Keratinocyte (primary cell): Measurements from ENCODE around the gene TAB3. TPM values are rescaled to one million over a fixed set of nuclear protein-coding genes. Genes with fewer than 3 reads are reported as not detected.

Experiments
- DNase-seq: peaks from one replicate; pipeline ENCODE4 v3.0.0-alpha.2; 2011; ENCODE audit warnings: low read depth, missing footprints, low spot score
- FAIRE-seq: peaks from 2 replicates; lab custom pipeline; 2011; peaks lifted over from hg19 to GRCh38; lab: Jason Lieb, UNC
- H2AFZ ChIP-seq: 2 replicates; pipeline ENCODE4 v1.6.0; 2012; ENCODE audit warnings: low read length, control low read depth, inconsistent platforms; ENCODE audit not compliant: control insufficient read depth
- H3K27ac ChIP-seq: 2 replicates; pipeline ENCODE4 v1.5.1; 2011; ENCODE audit warnings: low read length; ENCODE audit not compliant: control insufficient read depth, insufficient read depth
- H3K27me3 ChIP-seq: 3 replicates; pipeline ENCODE4 v1.6.0; 2011; ENCODE audit warnings: low read length; ENCODE audit not compliant: control insufficient read depth, insufficient read depth; ENCODE audit errors: extremely low read depth
- H3K36me3 ChIP-seq, 2 experiments: 2 replicates in 1 of 2; 3 replicates in 1 of 2; pipeline ENCODE4 v1.5.1; 2011; ENCODE audit warnings: low read length in 2 of 2, mild to moderate bottlenecking in 1 of 2; ENCODE audit not compliant: control insufficient read depth in 2 of 2, insufficient read depth in 2 of 2; ENCODE audit errors: extremely low read depth in 1 of 2
- H3K4me1 ChIP-seq: 3 replicates; pipeline ENCODE4 v1.5.1; 2011; ENCODE audit warnings: low read length; ENCODE audit not compliant: control insufficient read depth, insufficient read depth; ENCODE audit errors: extremely low read depth
- H3K4me2 ChIP-seq: 3 replicates; pipeline ENCODE4 v1.6.0; 2011; ENCODE audit warnings: low read depth, low read length; ENCODE audit not compliant: control insufficient read depth, insufficient read depth; ENCODE audit errors: extremely low read depth
- H3K4me3 ChIP-seq, 3 experiments: fragments of 200-600 bp in 1 of 3; sonication (generic) in 1 of 3; 2 replicates in 2 of 3; 3 replicates in 1 of 3; pipeline ENCODE4 v1.5.1; 2011 to 2016; ENCODE audit warnings: low read length in 3 of 3, mild to moderate bottlenecking in 3 of 3, control low read depth in 2 of 3, inconsistent platforms in 1 of 3, low read depth in 1 of 3, mixed read lengths in 1 of 3, mixed run types in 1 of 3, moderate library complexity in 1 of 3; ENCODE audit not compliant: control insufficient read depth in 2 of 3, insufficient read depth in 2 of 3; ENCODE audit errors: extremely low read depth in 1 of 3
- H3K79me2 ChIP-seq: 2 replicates; pipeline ENCODE4 v1.6.0; 2012; ENCODE audit warnings: low read length; ENCODE audit not compliant: control insufficient read depth, insufficient read depth
- H3K9ac ChIP-seq: 3 replicates; pipeline ENCODE4 v1.6.0; 2011; ENCODE audit warnings: low read length; ENCODE audit not compliant: control insufficient read depth, insufficient read depth; ENCODE audit errors: extremely low read depth
- H3K9me1 ChIP-seq: 3 replicates; pipeline ENCODE4 v1.6.0; 2011; ENCODE audit warnings: low read length; ENCODE audit not compliant: control insufficient read depth, insufficient read depth; ENCODE audit errors: extremely low read depth
- H3K9me3 ChIP-seq: 2 replicates; pipeline ENCODE4 v1.5.1; 2012; ENCODE audit warnings: low read depth, low read length; ENCODE audit not compliant: control insufficient read depth
- H4K20me1 ChIP-seq: 3 replicates; pipeline ENCODE4 v1.6.0; 2011; ENCODE audit warnings: low read length; ENCODE audit not compliant: control insufficient read depth, insufficient read depth; ENCODE audit errors: extremely low read depth
- CTCF ChIP-seq, 3 experiments: IDR thresholded peaks in 1 of 3; conservative IDR thresholded peaks in 1 of 3; optimal IDR thresholded peaks in 1 of 3; 2 replicates in 2 of 3; 3 replicates in 1 of 3; pipeline versions ENCODE3 to v1.5.1; 2011; ENCODE audit warnings: low read length in 3 of 3, mild to moderate bottlenecking in 3 of 3, moderate library complexity in 2 of 3, control low read depth in 1 of 3, inconsistent platforms in 1 of 3; ENCODE audit not compliant: insufficient read depth in 2 of 3; ENCODE audit errors: extremely low read depth in 1 of 3
- EZH2 ChIP-seq: IDR thresholded peaks from one replicate; pipeline ENCODE4 v1.6.1; 2012; ENCODE audit warnings: inconsistent platforms, mild to moderate bottlenecking, low read length, moderate library complexity
- dilution Hi-C: fragments of 300-500 bp; cut with MboI; formaldehyde crosslinking; loops from one replicate; pipeline ENCODE4 v1.7.0; 2020; ENCODE audit warnings: low sequenced_read_pairs; ENCODE audit not compliant: extremely low pct_ligation_motif_present
- polyA plus RNA-seq, 5 experiments: library from polyadenylated mRNA; depleted of rRNA in 3 of 5; stranded (reverse) in 3 of 5; stranded (forward) in 1 of 5; unstranded in 1 of 5; fragments of >200 nt; gene quantifications; 1 replicate in 1 of 5; 2 replicates in 3 of 5; 3 replicates in 1 of 5; pipeline versions ENCODE4 v1.2.1 to v1.2.3, GENCODE V29; 2011 to 2012; ENCODE audit warnings: missing spikeins in 2 of 5, low read depth in 1 of 5, low replicate concordance in 1 of 5

TAB3 gene
- polyA plus RNA-seq, 1 donor (not counting 4 experiments of a cell fraction or from before 2014, with no cell fraction given): 25.5 TPM

DNA sequence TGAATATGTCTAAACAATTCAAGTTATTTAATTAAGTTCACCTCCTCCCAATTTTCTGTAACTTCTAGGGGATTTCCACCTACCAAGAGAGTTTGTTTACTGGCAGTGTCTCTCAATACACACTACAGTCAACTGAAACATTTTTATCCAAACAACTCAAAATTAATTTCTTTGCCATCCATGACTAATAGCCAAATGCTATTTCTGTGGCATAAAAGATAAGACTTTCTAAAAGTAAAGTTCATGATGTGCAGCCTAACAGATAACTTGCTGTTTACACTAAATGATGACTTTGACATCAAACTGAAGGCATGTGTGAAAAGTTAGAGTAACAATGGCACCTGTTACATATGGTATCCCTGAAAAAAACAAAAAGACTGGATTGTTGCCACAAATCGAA, 7.3 kb downstream of the TAB3 start:
- Histone ChIP-seq H3K4me1 (peaks cover 1% of the 10 kb centered on the region), H3K9ac (no peak overlapping the region), H3K4me2 (no peak overlapping the region), H3K4me3 (no peak overlapping the region), H3K36me3 (no peaks in the 10 kb centered on the region), H4K20me1 (peaks cover 4% of the 10 kb centered on the region), H3K9me3 (no peaks in the 10 kb centered on the region), H3K9me1 (no peaks in the 10 kb centered on the region), H2AFZ (no peak overlapping the region), H3K27me3 (no peaks in the 10 kb centered on the region), H3K27ac (no peak overlapping the region), H3K79me2 (peaks cover 68% of the 10 kb centered on the region)
- dilution Hi-C loops: no loop called here
- no peak for TF ChIP-seq EZH2
- no peak for TF ChIP-seq CTCF (optimal IDR thresholded peaks at IDR 0.05 in 1 of 3, IDR thresholded peaks at IDR 0.05 in 1 of 3, conservative IDR thresholded peaks at IDR 0.05 in 1 of 3; ENCODE audit: extremely low read depth in 1 of 3, insufficient read depth in 2 of 3, low read length in 3 of 3)
- FAIRE-seq (no peak), DNase-seq (no peak)

GRCh38 chrX:30881390-30881789, 7.7 kb downstream of the TAB3 start:
- H3K4me2 ChIP-seq: no peak overlapping the region
- H3K4me1 ChIP-seq: peaks cover 5% of the 10 kb centered on the region
- H4K20me1 ChIP-seq: peaks cover 4% of the 10 kb centered on the region
- no peaks in the 10 kb centered on the region for H3K9me3 ChIP-seq
- no peak for FAIRE-seq
- no peak overlapping the region for H3K4me3 ChIP-seq
- H3K27ac ChIP-seq: no peak overlapping the region
- no peaks in the 10 kb centered on the region for H3K36me3 ChIP-seq
- no peaks in the 10 kb centered on the region for H3K27me3 ChIP-seq
- dilution Hi-C loops: no loop called here
- H3K9ac ChIP-seq: no peak overlapping the region
- no peak for TF ChIP-seq EZH2
- no peak for TF ChIP-seq CTCF (optimal IDR thresholded peaks at IDR 0.05 in 1 of 3, IDR thresholded peaks at IDR 0.05 in 1 of 3, conservative IDR thresholded peaks at IDR 0.05 in 1 of 3; ENCODE audit: extremely low read depth in 1 of 3, insufficient read depth in 2 of 3, low read length in 3 of 3)
- no peak for DNase-seq
- H2AFZ ChIP-seq: no peak overlapping the region
- peaks cover 64% of the 10 kb centered on the region for H3K79me2 ChIP-seq
- H3K9me1 ChIP-seq: no peaks in the 10 kb centered on the region
